ENCODE results near the gene CAMTA1. TPM values are rescaled to one million over a fixed set of nuclear protein-coding genes. Genes with fewer than 3 reads are reported as not detected.
"Not testable (repeated sequence)": the region's sequence is repeated elsewhere in the genome, so short reads cannot be mapped to it uniquely, and the experiment has no call there.

Gene CAMTA1
- polyA plus RNA-seq, 1 donor from 2014 or later: 162 TPM

DNA sequence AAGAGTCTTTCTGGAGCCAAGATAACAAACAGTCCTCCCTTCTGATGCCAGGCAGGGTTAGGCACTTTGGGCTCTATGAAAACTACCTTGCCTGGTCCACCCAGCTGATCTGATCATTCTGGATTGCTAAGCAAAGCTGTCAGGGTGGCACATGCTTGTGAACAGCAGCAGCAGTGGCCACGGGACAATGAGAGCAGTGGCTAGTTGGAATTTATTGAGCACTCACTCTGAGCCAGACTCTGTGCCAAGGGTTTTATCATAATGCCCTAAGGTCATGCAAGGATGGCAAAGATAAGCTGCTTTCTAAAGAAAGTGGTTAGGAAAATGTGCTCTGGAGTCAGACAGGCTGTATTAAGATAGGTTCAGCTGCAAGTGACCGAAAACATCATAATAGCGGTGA, 595.5 kb downstream of the CAMTA1 start:
- H3F3A ChIP-seq (ENCODE audit: insufficient read depth, low read length, poor library complexity, severe bottlenecking): no peaks in the 10 kb centered on the region
- no peaks in the 10 kb centered on the region for H4K20me1 ChIP-seq (ENCODE audit: insufficient read depth)
- no peaks in the 10 kb centered on the region for H3K9me3 ChIP-seq (ENCODE audit: low read length)
- no peaks in the 10 kb centered on the region for H3K36me3 ChIP-seq (ENCODE audit: insufficient read depth, low read length)
- H2AFZ ChIP-seq (ENCODE audit: low read depth, low read length): no peak overlapping the region
- no peak overlapping the region for H3K27ac ChIP-seq (ENCODE audit: low read length)
- H3K79me2 ChIP-seq (replicated peaks; ENCODE audit: insufficient read depth, low read length): no peaks in the 10 kb centered on the region
- H3K4me3 ChIP-seq (ENCODE audit: low read length): no peak overlapping the region
- TF ChIP-seq RAD21 (conservative IDR thresholded peaks at IDR 0.05): no peak
- no peaks in the 10 kb centered on the region for H3K9me2 ChIP-seq (ENCODE audit: insufficient read depth, low read length)
- H3K27me3 ChIP-seq (ENCODE audit: insufficient read depth, low read depth, low read length): no peaks in the 10 kb centered on the region
- H3K4me2 ChIP-seq (ENCODE audit: low read length): no peak overlapping the region
- H3K9ac ChIP-seq (ENCODE audit: low read length): no peak overlapping the region

DNA sequence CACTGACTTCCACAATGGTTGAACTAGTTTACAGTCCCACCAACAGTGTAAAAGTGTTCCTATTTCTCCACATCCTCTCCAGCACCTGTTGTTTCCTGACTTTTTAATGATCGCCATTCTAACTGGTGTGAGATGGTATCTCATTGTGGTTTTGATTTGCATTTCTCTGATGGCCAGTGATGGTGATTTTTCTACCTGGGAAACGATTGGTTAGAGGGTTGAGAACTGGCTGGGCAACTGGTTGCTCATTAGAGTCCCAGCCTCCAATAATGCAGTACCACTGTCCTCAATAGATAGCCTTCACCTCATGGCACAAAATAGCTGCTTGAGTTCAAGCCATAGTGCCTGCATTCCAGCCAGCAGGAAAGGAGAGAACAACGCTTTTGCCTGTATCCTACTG, 596.5 kb downstream of the CAMTA1 start:
- H3K79me2 ChIP-seq (replicated peaks; ENCODE audit: insufficient read depth, low read length); H2AFZ ChIP-seq (ENCODE audit: low read depth, low read length); H3K9me2 ChIP-seq (ENCODE audit: insufficient read depth, low read length); H3K27me3 ChIP-seq (ENCODE audit: insufficient read depth, low read depth, low read length); H3K36me3 ChIP-seq (ENCODE audit: insufficient read depth, low read length); H3K9ac ChIP-seq (ENCODE audit: low read length); H3F3A ChIP-seq (ENCODE audit: insufficient read depth, low read length, poor library complexity, severe bottlenecking); H4K20me1 ChIP-seq (ENCODE audit: insufficient read depth); H3K9me3 ChIP-seq (ENCODE audit: low read length); H3K4me2 ChIP-seq (ENCODE audit: low read length); H3K27ac ChIP-seq (ENCODE audit: low read length); H3K4me3 ChIP-seq (ENCODE audit: low read length): not testable (repeated sequence)

DNA sequence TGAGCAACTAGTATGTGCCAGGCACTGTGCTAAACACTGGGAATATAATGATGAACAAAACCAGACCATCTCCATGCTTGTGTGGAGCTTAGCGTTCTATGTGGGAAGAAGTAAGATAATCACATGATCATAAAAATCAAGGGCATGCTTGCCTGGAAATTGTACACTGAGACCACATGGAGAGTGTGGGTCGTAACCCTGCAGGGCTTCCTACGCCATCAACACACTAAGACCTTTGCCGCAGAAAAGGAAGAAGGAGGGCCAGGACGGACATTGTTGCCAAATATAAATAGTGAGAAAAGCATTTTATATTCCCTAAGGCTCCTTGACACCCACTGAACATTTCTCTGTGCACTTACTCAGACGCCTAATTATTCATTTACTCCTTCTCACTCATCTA, 597.7 kb downstream of the CAMTA1 start:
- no peaks in the 10 kb centered on the region for H3F3A ChIP-seq (ENCODE audit: insufficient read depth, low read length, poor library complexity, severe bottlenecking)
- H4K20me1 ChIP-seq (ENCODE audit: insufficient read depth): no peaks in the 10 kb centered on the region
- H3K27ac ChIP-seq (ENCODE audit: low read length): no peak overlapping the region
- H3K9ac ChIP-seq (ENCODE audit: low read length): no peak overlapping the region
- H3K79me2 ChIP-seq (replicated peaks; ENCODE audit: insufficient read depth, low read length): no peaks in the 10 kb centered on the region
- no peaks in the 10 kb centered on the region for H3K9me3 ChIP-seq (ENCODE audit: low read length)
- no peak overlapping the region for H2AFZ ChIP-seq (ENCODE audit: low read depth, low read length)
- TF ChIP-seq SMC3 (conservative IDR thresholded peaks at IDR 0.05; ENCODE audit: poor library complexity): no peak
- TF ChIP-seq, protein P1, sequence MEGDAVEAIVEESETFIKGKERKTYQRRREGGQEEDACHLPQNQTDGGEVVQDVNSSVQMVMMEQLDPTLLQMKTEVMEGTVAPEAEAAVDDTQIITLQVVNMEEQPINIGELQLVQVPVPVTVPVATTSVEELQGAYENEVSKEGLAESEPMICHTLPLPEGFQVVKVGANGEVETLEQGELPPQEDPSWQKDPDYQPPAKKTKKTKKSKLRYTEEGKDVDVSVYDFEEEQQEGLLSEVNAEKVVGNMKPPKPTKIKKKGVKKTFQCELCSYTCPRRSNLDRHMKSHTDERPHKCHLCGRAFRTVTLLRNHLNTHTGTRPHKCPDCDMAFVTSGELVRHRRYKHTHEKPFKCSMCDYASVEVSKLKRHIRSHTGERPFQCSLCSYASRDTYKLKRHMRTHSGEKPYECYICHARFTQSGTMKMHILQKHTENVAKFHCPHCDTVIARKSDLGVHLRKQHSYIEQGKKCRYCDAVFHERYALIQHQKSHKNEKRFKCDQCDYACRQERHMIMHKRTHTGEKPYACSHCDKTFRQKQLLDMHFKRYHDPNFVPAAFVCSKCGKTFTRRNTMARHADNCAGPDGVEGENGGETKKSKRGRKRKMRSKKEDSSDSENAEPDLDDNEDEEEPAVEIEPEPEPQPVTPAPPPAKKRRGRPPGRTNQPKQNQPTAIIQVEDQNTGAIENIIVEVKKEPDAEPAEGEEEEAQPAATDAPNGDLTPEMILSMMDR (IDR thresholded peaks at IDR 0.05; ENCODE audit: poor library complexity, severe bottlenecking): no peak
- no peak for TF ChIP-seq MXI1 (conservative IDR thresholded peaks at IDR 0.05; ENCODE audit: poor library complexity, severe bottlenecking)
- no peak for TF ChIP-seq EP300 (conservative IDR thresholded peaks at IDR 0.05; ENCODE audit: poor library complexity, severe bottlenecking)
- no peak for TF ChIP-seq TAF1 (IDR thresholded peaks at IDR 0.05; ENCODE audit: low read depth)
- no peak for TF ChIP-seq RAD21 (conservative IDR thresholded peaks at IDR 0.05)
- TF ChIP-seq, protein P2, sequence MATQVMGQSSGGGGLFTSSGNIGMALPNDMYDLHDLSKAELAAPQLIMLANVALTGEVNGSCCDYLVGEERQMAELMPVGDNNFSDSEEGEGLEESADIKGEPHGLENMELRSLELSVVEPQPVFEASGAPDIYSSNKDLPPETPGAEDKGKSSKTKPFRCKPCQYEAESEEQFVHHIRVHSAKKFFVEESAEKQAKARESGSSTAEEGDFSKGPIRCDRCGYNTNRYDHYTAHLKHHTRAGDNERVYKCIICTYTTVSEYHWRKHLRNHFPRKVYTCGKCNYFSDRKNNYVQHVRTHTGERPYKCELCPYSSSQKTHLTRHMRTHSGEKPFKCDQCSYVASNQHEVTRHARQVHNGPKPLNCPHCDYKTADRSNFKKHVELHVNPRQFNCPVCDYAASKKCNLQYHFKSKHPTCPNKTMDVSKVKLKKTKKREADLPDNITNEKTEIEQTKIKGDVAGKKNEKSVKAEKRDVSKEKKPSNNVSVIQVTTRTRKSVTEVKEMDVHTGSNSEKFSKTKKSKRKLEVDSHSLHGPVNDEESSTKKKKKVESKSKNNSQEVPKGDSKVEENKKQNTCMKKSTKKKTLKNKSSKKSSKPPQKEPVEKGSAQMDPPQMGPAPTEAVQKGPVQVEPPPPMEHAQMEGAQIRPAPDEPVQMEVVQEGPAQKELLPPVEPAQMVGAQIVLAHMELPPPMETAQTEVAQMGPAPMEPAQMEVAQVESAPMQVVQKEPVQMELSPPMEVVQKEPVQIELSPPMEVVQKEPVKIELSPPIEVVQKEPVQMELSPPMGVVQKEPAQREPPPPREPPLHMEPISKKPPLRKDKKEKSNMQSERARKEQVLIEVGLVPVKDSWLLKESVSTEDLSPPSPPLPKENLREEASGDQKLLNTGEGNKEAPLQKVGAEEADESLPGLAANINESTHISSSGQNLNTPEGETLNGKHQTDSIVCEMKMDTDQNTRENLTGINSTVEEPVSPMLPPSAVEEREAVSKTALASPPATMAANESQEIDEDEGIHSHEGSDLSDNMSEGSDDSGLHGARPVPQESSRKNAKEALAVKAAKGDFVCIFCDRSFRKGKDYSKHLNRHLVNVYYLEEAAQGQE (IDR thresholded peaks at IDR 0.05; ENCODE audit: borderline replicate concordance): no peak
- TF ChIP-seq POLR2AphosphoS5 (IDR thresholded peaks at IDR 0.05): no peak
- TF ChIP-seq EZH2 (IDR thresholded peaks at IDR 0.05; ENCODE audit: borderline replicate concordance, insufficient read depth, low read length, poor library complexity, severe bottlenecking): no peak
- no peaks in the 10 kb centered on the region for H3K36me3 ChIP-seq (ENCODE audit: insufficient read depth, low read length)
- no peak overlapping the region for H3K4me2 ChIP-seq (ENCODE audit: low read length)
- no peaks in the 10 kb centered on the region for H3K9me2 ChIP-seq (ENCODE audit: insufficient read depth, low read length)
- no peaks in the 10 kb centered on the region for H3K27me3 ChIP-seq (ENCODE audit: insufficient read depth, low read depth, low read length)
- H3K4me3 ChIP-seq (ENCODE audit: low read length): no peak overlapping the region

All from neural cell (in vitro differentiated cells).